A549 (cell line): Measurements from ENCODE around the gene UNC5B. TPM values are rescaled to one million over a fixed set of nuclear protein-coding genes. Genes with fewer than 3 reads are reported as not detected.

Experiments
- ATAC-seq, 2 experiments: fragments of 200-7000 bp in 1 of 2; fragments of >200 bp in 1 of 2; cut with Nextera tagmentation in 1 of 2; cut with Tn5 transposase in 1 of 2; 3 replicates each; pipeline versions ENCODE4 v1.8.0 to v1.9.1; 2018 to 2020; ENCODE audit warnings: mild to moderate bottlenecking in 1 of 2, moderate library complexity in 1 of 2
- CTCF ChIA-PET: fragments of 300-600 bp; sonication (Branson Sonifier 250); formaldehyde crosslinking; extraction: SDS; loops from one replicate; lab custom pipeline; 2021; ENCODE audit warnings: antibody characterized with exemption, inconsistent platforms; lab: Yijun Ruan, JAX
- POLR2A ChIA-PET: fragments of 350-600 bp; formaldehyde crosslinking; extraction: SDS; loops from one replicate; lab custom pipeline; 2021; ENCODE audit warnings: antibody characterized with exemption, inconsistent platforms; lab: Yijun Ruan, JAX
- DNase-seq, 2 experiments: peaks; one replicate each; pipeline versions ENCODE4 v3.0.0 to v3.0.0-alpha.2; 2011 to 2016; ENCODE audit warnings: low read depth in 1 of 2, low spot score in 1 of 2
- FAIRE-seq: peaks from 2 replicates; lab custom pipeline; 2011; peaks lifted over from hg19 to GRCh38; lab: Jason Lieb, UNC
- H3K27ac ChIP-seq, 2 experiments: fragments of >200 bp; sonication (Bioruptor Twin); formaldehyde crosslinking; 3 replicates each; pipeline ENCODE4 v1.5.1; 2016 to 2017
- H3K4me1 ChIP-seq: fragments of >200 bp; sonication (Bioruptor Twin); formaldehyde crosslinking; 3 replicates; pipeline ENCODE4 v1.6.1; 2016
- H3K4me2 ChIP-seq: fragments of >200 bp; sonication (Bioruptor Twin); formaldehyde crosslinking; 3 replicates; pipeline ENCODE4 v1.6.1; 2016
- H3K4me3 ChIP-seq: fragments of >200 bp; sonication (Bioruptor Twin); formaldehyde crosslinking; 3 replicates; pipeline ENCODE4 v1.5.1; 2016
- H3K9me3 ChIP-seq: fragments of >200 bp; sonication (Bioruptor Twin); formaldehyde crosslinking; 3 replicates; pipeline ENCODE4 v1.6.1; 2016
- BHLHE40 ChIP-seq: IDR thresholded peaks from 2 replicates; pipeline ENCODE4 v1.6.1; 2012; ENCODE audit warnings: low read depth, low read length, inconsistent platforms
- CEBPB ChIP-seq, 2 experiments: fragments of >200 bp in 1 of 2; sonication (Bioruptor Twin) in 1 of 2; formaldehyde crosslinking in 1 of 2; IDR thresholded peaks; 2 replicates each; pipeline ENCODE4 v1.6.1; 2012 to 2016
- EHMT2 ChIP-seq: fragments of 200-600 bp; sonication (generic); IDR thresholded peaks from 2 replicates; pipeline ENCODE4 v1.6.1; 2016; ENCODE audit warnings: antibody characterized with exemption, low read depth, mild to moderate bottlenecking, moderate library complexity
- HDAC2 ChIP-seq: fragments of 200-600 bp; sonication (generic); IDR thresholded peaks from 2 replicates; pipeline ENCODE4 v1.6.1; 2016
- HEYL ChIP-seq: fragments of 250-450 bp; sonication (Bioruptor Pico); IDR thresholded peaks from 2 replicates; pipeline ENCODE4 v1.8.0; 2021; ENCODE audit warnings: mild to moderate bottlenecking, moderate library complexity
- HMGXB4 ChIP-seq: fragments of 250-450 bp; sonication (Bioruptor Pico); IDR thresholded peaks from 2 replicates; pipeline ENCODE4 v1.5.0; 2021; ENCODE audit warnings: mild to moderate bottlenecking, moderate library complexity, borderline replicate concordance
- HOXA7 ChIP-seq: fragments of 250-450 bp; sonication (Bioruptor Pico); IDR thresholded peaks from 2 replicates; pipeline ENCODE4 v1.5.0; 2020; ENCODE audit warnings: mild to moderate bottlenecking, moderate library complexity
- HOXB13 ChIP-seq: fragments of 250-450 bp; sonication (Bioruptor Pico); IDR thresholded peaks from 2 replicates; pipeline ENCODE4 v1.5.0; 2020; ENCODE audit warnings: low read depth, mild to moderate bottlenecking, moderate library complexity
- HOXB5 ChIP-seq: fragments of 250-450 bp; sonication (Bioruptor Pico); IDR thresholded peaks from 2 replicates; pipeline ENCODE4 v1.5.0; 2020; ENCODE audit warnings: mild to moderate bottlenecking, moderate library complexity
- KDM5A ChIP-seq: fragments of 200-600 bp; sonication (generic); IDR thresholded peaks from 2 replicates; pipeline ENCODE4 v1.6.1; 2016; ENCODE audit warnings: antibody characterized with exemption, mild to moderate bottlenecking
- MAZ ChIP-seq: fragments of 150-350 bp; IDR thresholded peaks from 2 replicates; pipeline ENCODE4 v1.6.1; 2014; ENCODE audit warnings: antibody characterized with exemption, low read depth, low read length, borderline replicate concordance
- NPAS2 ChIP-seq: fragments of 250-450 bp; sonication (Bioruptor Pico); IDR thresholded peaks from 2 replicates; pipeline ENCODE4 v1.8.0; 2022; ENCODE audit warnings: mild to moderate bottlenecking, moderate library complexity, borderline replicate concordance
- NR3C1 ChIP-seq: fragments of >200 bp; sonication (Bioruptor Twin); formaldehyde crosslinking; IDR thresholded peaks from 3 replicates; pipeline ENCODE4 v1.6.1; 2017
- PBX3 ChIP-seq: IDR thresholded peaks from 2 replicates; pipeline ENCODE4 v1.6.1; 2012
- PHF8 ChIP-seq: fragments of 200-600 bp; sonication (generic); IDR thresholded peaks from 2 replicates; pipeline ENCODE4 v1.6.1; 2016; ENCODE audit warnings: low read depth, mild to moderate bottlenecking, antibody characterized with exemption, moderate library complexity, borderline replicate concordance
- POLR2A ChIP-seq: IDR thresholded peaks from 2 replicates; pipeline ENCODE4 v1.6.1; 2012; ENCODE audit warnings: mild to moderate bottlenecking, low read length
- POLR2AphosphoS2 ChIP-seq: conservative IDR thresholded peaks from 2 replicates; pipeline ENCODE4 v1.6.1; 2012; ENCODE audit warnings: low read length, improper control_type of control experiment, inconsistent platforms
- RAD21 ChIP-seq, 2 experiments: fragments of >200 bp in 1 of 2; sonication (Bioruptor Twin) in 1 of 2; formaldehyde crosslinking in 1 of 2; IDR thresholded peaks in 1 of 2; conservative IDR thresholded peaks in 1 of 2; 2 replicates in 1 of 2; 3 replicates in 1 of 2; pipeline ENCODE4 v1.6.1; 2012 to 2018; ENCODE audit warnings: inconsistent platforms in 1 of 2
- RFX5 ChIP-seq: fragments of 450-650 bp; IDR thresholded peaks from 2 replicates; pipeline ENCODE4 v1.7.1; 2014; ENCODE audit warnings: antibody characterized with exemption, mild to moderate bottlenecking, moderate library complexity
- SREBF2 ChIP-seq: fragments of 450-650 bp; IDR thresholded peaks from 2 replicates; pipeline ENCODE4 v1.6.1; 2014; ENCODE audit warnings: mild to moderate bottlenecking, moderate library complexity
- TFCP2L1 ChIP-seq: fragments of 250-450 bp; sonication (Bioruptor Pico); IDR thresholded peaks from 2 replicates; pipeline ENCODE4 v1.5.0; 2021; ENCODE audit warnings: mild to moderate bottlenecking
- TP53 ChIP-seq: fragments of 250-450 bp; sonication (Bioruptor Pico); IDR thresholded peaks from 2 replicates; pipeline ENCODE4 v1.5.0; 2021; ENCODE audit warnings: mild to moderate bottlenecking, moderate library complexity
- ZFP36 ChIP-seq: fragments of 450-650 bp; IDR thresholded peaks from 2 replicates; pipeline ENCODE4 v1.6.1; 2014; ENCODE audit warnings: borderline replicate concordance; ENCODE audit not compliant: partially characterized antibody
- WGBS: methylation state at CpG from one replicate; pipeline ENCODE4 v1.1.6; 2017; ENCODE audit errors: missing lambda C conversion rate; 5-methylcytosine and 5-hydroxymethylcytosine counted together
- polyA plus RNA-seq, 4 experiments: library from polyadenylated mRNA; depleted of rRNA in 3 of 4; stranded (reverse); fragments of >200 nt; fragmentation: RNase III in 1 of 4; extraction: RNeasy Plus Mini Kit Qiagen cat#74134 plus additional on column Dnase treatment in 1 of 4; gene quantifications; 2 replicates in 3 of 4; 3 replicates in 1 of 4; pipeline ENCODE4 v1.2.3, GENCODE V29; 2011 to 2017
- TF ChIP-seq, protein P1 (sequence below): fragments of 150-350 bp; IDR thresholded peaks from 2 replicates; pipeline ENCODE4 v1.6.1; 2014; ENCODE audit warnings: low read depth, mild to moderate bottlenecking, low read length

Gene UNC5B
- polyA plus RNA-seq, 2 of the 4 experiments (the other 2 are of a cell fraction) = 0.14 to 1.0 TPM

- no peak for TF ChIP-seq RAD21 (conservative IDR thresholded peaks at IDR 0.05 in 1 of 2, IDR thresholded peaks at IDR 0.05 in 1 of 2)
- TF ChIP-seq RFX5 = no peak
- TF ChIP-seq TFCP2L1 = no peak
- TF ChIP-seq PBX3 = no peak
- TF ChIP-seq NR3C1 = no peak
- no peak for TF ChIP-seq HEYL (CRISPR knock-in tag)
- ATAC-seq = no peak
- ChIA-PET POLR2A (no interaction called here), CTCF (interaction anchor here (0.8 to 3.8 kb wide), 8 partner anchors 12 to 467 kb away, joined by 3 to 13 read pairs (median 4); no protein-coding TSS in a partner anchor)
- 77% methylated on average over 3 of the region's 3 CpGs for WGBS
- Histone ChIP-seq H3K4me3 (no peak overlapping the region), H3K9me3 (no peaks in the 10 kb centered on the region), H3K27ac (peak overlapping the region in 1 of 2 experiments; percentile 41; a peak in 2 of 6 replicates), H3K4me2 (no peak overlapping the region), H3K4me1 (peaks cover 62% of the 10 kb centered on the region)
- DNase-seq = no peak
- FAIRE-seq = no peak
Observed at GRCh38 chr10:71346731-71347130, 134.4 kb downstream of the UNC5B start.

DNA sequence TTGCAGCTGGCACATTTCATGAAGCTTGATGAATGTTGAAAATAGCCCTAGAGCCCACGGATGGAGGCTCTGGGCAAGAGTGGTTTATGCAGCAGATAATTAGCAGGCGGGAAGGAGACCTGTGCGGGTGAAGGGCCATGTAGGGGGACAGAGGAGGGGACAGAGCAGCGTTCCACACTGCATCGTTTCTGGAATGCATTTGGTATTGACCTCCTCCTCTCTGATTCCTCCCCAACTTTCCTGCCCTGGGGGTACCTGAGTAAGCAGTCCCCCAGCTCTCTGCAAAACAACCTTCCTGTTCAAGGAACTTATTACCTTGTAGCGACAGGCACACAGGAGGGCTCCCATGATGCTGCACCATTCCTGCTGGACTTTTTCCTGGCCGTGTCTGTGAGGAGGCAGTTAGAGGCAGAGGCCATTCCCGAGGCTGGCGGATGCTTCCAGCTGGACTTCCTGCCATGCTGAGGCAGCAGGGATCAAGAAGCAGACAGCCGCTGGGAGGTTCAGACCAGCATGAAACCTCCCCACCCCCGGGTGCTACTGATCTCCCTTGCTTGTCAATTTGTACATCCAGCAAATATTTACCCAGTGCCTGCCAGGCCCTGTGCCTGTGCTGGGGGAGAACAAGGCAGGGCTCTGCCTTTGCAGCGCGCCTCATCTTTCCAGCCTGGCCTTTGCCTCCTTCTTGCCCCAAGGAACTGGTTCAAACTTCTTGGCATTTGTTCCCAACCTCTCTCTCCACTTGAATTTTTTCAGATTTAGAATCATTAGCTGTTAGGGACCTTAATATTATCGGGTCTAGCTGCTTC, 135.4 kb downstream of the UNC5B start:
- no peaks in the 10 kb centered on the region for H3K9me3 ChIP-seq
- WGBS = 62% methylated on average over 13 of the region's 14 CpGs
- ChIA-PET CTCF (interaction anchor here (0.6 to 3.8 kb wide), 8 partner anchors 11 to 466 kb away, joined by 3 to 13 read pairs (median 6); no protein-coding TSS in a partner anchor), POLR2A (no interaction called here)
- TF ChIP-seq, protein P1, sequence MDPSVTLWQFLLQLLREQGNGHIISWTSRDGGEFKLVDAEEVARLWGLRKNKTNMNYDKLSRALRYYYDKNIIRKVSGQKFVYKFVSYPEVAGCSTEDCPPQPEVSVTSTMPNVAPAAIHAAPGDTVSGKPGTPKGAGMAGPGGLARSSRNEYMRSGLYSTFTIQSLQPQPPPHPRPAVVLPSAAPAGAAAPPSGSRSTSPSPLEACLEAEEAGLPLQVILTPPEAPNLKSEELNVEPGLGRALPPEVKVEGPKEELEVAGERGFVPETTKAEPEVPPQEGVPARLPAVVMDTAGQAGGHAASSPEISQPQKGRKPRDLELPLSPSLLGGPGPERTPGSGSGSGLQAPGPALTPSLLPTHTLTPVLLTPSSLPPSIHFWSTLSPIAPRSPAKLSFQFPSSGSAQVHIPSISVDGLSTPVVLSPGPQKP = no peak
- peaks cover 52% of the 10 kb centered on the region for H3K4me1 ChIP-seq
- DNase-seq = peak in 1 of 2 experiments; percentile 22
- FAIRE-seq = no peak
- peak overlapping the region; percentile 31 for H3K4me2 ChIP-seq
- H3K27ac ChIP-seq = peak overlapping the region; percentile 41 to 60; a peak in 4 of 6 replicates
- peak in 1 of 2 experiments; percentile 55; a peak in 3 of 6 replicates for ATAC-seq
- no peak overlapping the region for H3K4me3 ChIP-seq

DNA sequence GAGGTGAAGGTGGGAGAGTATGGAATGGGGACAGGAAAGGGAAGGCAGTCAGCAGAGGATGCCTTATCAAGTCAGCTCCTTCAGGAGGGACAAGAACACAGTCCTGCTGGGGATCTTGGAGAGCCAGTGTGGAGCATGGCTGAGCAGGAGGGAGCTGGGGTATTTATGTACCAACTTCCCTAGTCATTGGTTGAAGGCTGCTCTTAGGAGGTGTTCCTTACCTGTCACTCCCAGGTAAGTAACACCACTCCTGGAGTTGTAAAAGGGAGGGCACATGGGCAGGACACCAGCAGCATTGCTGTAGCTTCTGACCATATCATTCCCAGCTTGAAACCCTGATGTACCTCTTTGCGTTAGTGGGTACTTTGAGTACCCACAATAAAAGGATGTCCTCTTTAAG, 136.5 kb downstream of the UNC5B start:
- no peak overlapping the region for H3K4me3 ChIP-seq
- ChIA-PET POLR2A (interaction anchor here (0.5 kb wide), 1 partner anchor 29 kb away, joined by 3 read pairs; no protein-coding TSS in a partner anchor), CTCF (interaction anchor here (0.8 to 3.8 kb wide), 8 partner anchors 10 to 260 kb away, joined by 3 to 13 read pairs (median 6); partner anchors contain the start of gene SLC29A3)
- no peak for ATAC-seq
- no peak overlapping the region for H3K4me2 ChIP-seq
- TF ChIP-seq ZFP36 = no peak
- no peak for TF ChIP-seq BHLHE40
- TF ChIP-seq HOXB5 = no peak
- TF ChIP-seq RFX5 = no peak
- no peak for TF ChIP-seq POLR2AphosphoS2
- TF ChIP-seq HDAC2 = no peak
- TF ChIP-seq, protein P1 = no peak
- no peak for TF ChIP-seq HOXA7 (CRISPR knock-in tag)
- TF ChIP-seq SREBF2 = no peak
- no peak for TF ChIP-seq MAZ
- no peak for TF ChIP-seq HMGXB4 (CRISPR knock-in tag)
- TF ChIP-seq EHMT2 = no peak
- TF ChIP-seq HOXB13 = no peak
- no peak for TF ChIP-seq CEBPB (IDR thresholded peaks at IDR 0.05)
- TF ChIP-seq NPAS2 = no peak
- TF ChIP-seq PHF8 = no peak
- TF ChIP-seq KDM5A = no peak
- no peak for TF ChIP-seq POLR2A
- no peak for TF ChIP-seq TP53
- TF ChIP-seq, all 56 proteins: peak for 0
- H3K9me3 ChIP-seq = no peaks in the 10 kb centered on the region
- FAIRE-seq (no peak), DNase-seq (no peak)
- H3K27ac ChIP-seq = peak overlapping the region; percentile 41 to 60; a peak in 2 of 6 replicates
- 94% methylated on average over 1 of the region's 1 CpG for WGBS
- H3K4me1 ChIP-seq = peaks cover 41% of the 10 kb centered on the region
